HG03175 (cell line): ENCODE results near the gene CCDC38.
"Not testable (repeated sequence)": the region's sequence is repeated elsewhere in the genome, so short reads cannot be mapped to it uniquely, and the experiment has no call there.

Experiments
- ATAC-seq: cut with Tn5 transposase; IDR thresholded peaks from one replicate; pipeline ENCODE4 v1.9.1; 2021; ENCODE audit warnings: mild to moderate bottlenecking, moderate library complexity; ENCODE audit not compliant: unreplicated experiment

The CCDC38 gene

GRCh38 chr12:95884998-95885397, 57.4 kb downstream of the CCDC38 start:
- no peak for ATAC-seq

DNA sequence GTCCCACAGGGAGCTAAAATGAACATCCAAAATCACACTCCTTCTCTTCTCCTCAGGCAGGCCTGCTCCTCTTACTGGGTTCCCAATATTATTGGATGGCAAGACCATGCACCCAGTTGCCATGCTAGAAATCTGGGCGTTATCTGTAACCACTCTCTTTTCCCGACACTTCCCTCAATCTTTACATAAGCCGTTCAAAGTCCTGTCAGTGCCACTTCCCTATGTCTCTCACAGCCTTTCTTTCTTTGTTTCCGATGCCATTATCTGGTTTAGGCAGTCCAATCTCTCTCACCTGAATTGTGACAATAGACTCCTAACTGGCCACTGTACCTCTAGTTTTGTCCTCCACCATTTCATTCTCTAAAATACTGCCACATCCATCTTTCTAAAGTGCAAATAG, 59.5 kb downstream of the CCDC38 start:
- ATAC-seq = no peak

GRCh38 chr12:95882080-95882479, 60.3 kb downstream of the CCDC38 start:
- no peak for ATAC-seq

GRCh38 chr12:95881331-95881955, 61.0 kb downstream of the CCDC38 start:
- no peak for ATAC-seq

- ATAC-seq = no peak
Observed at GRCh38 chr12:95880895-95881294, 61.5 kb downstream of the CCDC38 start.

GRCh38 chr12:95877622-95878021, 64.8 kb downstream of the CCDC38 start:
- no peak for ATAC-seq

- no peak for ATAC-seq
Observed at GRCh38 chr12:95874452-95874851, 68.0 kb downstream of the CCDC38 start.

DNA sequence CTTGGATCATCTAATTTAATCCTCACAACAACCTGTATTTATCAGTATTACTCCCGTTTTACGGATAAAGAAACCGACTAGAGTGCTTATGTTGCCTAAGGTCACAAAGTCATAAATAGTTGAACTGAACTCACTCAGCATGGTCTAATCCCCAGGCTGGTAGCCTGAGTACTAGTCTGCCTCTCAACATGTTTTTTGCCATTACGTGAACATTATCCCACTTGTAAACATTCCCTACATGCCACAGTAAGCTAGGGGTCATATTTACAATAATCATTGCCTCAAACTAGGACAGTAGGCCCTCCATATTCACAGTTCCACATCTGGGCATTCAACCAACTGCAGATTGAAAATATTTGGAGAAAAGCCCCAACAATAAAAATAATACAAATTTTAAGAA, 71.5 kb downstream of the CCDC38 start:
- ATAC-seq = no peak

- no peak for ATAC-seq
Observed at GRCh38 chr12:95863337-95863736, 79.1 kb downstream of the CCDC38 start.

GRCh38 chr12:95862038-95862437, 80.4 kb downstream of the CCDC38 start:
- no peak for ATAC-seq

GRCh38 chr12:95859947-95860850, 82.2 kb downstream of the CCDC38 start:
- ATAC-seq = no peak

- ATAC-seq = no peak
Observed at GRCh38 chr12:95859344-95859816, 83.0 kb downstream of the CCDC38 start.

GRCh38 chr12:95858451-95859343, 83.7 kb downstream of the CCDC38 start, which contains the start of gene SNRPF:
TSS of gene SNRPF (plus strand) at chr12:95858952. CDS start at chr12:95859074, 122 bp downstream.
- ATAC-seq = peak; percentile 100

DNA sequence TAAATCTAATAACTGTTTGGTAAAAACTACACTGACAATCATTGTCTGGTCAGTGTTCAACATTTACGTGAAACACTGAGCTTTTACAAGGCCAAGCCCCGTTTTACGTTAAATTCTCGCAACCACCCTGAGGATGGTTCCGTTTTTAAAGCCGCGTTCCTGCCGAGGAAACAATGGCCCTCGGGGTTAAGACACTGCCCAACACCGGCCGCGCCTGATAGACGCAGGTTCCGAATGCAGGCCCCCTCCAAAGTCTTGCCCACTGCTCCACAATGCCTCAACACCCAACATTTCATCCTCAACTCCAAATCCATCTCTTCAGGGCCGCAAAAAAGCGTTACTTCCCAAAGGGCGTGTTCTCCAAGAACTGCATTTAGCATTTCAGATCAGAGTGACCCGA, 84.6 kb downstream of the CCDC38 start:
- ATAC-seq = no peak

GRCh38 chr12:95857156-95857555, 85.3 kb downstream of the CCDC38 start:
- ATAC-seq = no peak

DNA sequence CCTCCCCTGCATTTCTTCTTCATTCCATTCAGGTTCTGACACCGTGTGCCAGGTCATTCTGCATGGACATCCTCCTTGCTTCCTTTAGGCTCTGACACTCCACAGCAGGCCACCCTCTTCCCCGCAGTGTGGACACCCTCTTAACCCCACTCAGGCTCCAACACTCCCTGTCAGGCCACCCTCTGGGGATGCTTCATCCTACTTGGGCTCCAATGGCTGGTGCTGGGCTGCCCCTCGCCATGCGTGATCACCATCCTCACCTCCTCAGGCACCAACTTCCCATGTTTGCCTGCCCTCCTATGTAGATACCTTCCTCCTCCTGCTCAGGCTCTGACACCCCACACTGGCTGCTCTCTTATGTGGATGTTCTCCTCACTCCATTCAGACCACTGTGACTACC, 90.3 kb downstream of the CCDC38 start:
- ATAC-seq = no peak

DNA sequence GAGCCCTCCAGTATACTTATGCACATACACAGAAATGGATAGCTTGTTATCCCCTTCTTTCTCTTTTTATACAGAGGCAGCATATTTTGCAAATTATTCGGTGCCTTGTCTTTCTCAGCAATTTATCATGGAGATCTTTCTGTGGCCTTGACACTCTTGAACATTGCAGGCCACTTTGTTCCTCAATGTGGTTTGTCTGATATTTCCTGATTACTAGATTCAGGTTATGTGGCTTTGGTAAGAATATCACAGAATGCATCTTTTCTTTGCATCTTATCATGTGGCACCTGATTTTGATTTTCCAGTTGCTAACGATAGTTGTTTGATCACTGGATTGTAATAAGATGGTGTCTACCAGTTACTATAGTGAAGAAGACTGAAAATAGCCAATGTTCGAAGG, 90.8 kb downstream of the CCDC38 start:
- no peak for ATAC-seq

DNA sequence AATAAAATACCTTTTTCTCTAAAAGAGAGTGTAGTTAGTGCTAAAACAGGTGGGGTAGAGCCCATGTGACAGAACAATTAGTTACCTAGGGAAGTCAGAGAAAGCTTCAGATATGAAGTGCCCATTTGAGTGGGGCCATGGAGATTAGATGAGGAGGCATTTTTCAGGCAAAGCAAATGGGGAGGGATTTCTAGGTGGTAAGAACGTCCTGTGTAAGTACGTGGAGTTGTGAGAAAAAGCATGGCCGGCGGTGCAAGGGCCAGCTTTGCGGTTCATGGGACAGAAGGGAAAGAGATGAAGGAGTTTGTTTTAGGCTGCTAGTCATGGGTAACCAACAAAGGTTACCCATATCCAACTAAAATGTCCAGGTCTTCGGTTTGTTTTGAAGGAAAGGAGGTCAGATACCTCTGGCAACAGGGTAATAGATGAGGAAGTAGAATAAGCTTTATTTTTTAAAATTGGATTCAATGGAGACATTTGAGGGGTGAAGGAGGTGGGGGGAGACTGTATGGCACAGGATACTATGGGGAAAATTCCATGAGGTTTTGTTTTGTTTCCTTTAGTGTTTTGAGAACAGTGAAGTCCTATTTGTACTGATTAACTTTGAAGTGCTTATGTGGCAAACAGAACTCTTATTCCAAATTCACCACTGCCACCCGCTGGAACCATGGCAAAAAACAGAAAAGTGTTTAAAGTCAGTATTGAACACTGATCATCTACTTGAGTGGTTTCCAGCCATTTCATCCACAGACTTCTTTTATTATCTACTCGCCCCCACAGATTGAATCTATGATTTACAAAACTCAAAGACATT, 93.6 kb downstream of the CCDC38 start:
- no peak for ATAC-seq

DNA sequence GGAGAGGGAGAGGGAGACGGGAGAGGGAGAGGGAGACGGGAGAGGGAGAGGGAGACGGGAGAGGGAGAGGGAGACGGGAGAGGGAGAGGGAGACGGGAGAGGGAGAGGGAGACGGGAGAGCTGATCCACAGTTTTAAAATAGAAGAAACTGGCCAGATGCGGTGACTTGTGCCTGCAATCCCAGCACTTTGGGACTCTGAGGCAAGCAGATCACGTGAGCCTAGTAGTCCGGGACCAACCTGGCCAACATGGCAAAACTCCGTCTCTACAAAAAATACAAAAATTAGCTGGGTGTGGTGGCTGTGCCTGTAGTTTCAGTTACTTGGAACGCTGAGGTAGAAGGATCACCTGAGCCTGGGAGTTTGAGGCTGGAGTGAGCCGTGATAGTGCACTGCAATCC, 100.0 kb downstream of the CCDC38 start:
- ATAC-seq = not testable (repeated sequence)

DNA sequence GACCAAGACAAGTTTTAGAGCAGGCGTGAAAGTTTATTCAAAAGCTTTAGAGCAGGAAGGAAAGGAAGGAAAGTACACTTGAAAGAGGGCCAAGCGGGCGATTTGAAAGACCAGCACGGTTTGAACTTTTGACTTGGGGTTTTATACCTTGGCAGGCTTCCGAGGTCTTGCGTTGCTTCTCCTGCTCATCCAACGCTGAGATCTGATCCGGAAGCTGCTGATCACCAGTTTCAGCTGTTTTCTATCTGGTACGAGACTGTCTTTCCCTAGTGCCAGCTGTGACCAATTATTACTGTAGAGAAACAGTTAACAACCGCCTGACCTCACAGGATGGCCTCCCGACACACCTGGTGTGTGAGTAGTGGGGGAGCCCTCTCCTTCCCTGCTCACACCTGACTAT, 104.3 kb downstream of the CCDC38 start:
- ATAC-seq = no peak
